ENCODE data around the gene ZFYVE9. TPM values are rescaled to one million over a fixed set of nuclear protein-coding genes. Genes with fewer than 3 reads are reported as not detected.

Gene ZFYVE9
- total and polyA plus RNA-seq, 2 of the 13 experiments (the other 11 are each of a cell fraction or from before 2014, with no cell fraction given) = 9.2 to 19.8 TPM

DNA sequence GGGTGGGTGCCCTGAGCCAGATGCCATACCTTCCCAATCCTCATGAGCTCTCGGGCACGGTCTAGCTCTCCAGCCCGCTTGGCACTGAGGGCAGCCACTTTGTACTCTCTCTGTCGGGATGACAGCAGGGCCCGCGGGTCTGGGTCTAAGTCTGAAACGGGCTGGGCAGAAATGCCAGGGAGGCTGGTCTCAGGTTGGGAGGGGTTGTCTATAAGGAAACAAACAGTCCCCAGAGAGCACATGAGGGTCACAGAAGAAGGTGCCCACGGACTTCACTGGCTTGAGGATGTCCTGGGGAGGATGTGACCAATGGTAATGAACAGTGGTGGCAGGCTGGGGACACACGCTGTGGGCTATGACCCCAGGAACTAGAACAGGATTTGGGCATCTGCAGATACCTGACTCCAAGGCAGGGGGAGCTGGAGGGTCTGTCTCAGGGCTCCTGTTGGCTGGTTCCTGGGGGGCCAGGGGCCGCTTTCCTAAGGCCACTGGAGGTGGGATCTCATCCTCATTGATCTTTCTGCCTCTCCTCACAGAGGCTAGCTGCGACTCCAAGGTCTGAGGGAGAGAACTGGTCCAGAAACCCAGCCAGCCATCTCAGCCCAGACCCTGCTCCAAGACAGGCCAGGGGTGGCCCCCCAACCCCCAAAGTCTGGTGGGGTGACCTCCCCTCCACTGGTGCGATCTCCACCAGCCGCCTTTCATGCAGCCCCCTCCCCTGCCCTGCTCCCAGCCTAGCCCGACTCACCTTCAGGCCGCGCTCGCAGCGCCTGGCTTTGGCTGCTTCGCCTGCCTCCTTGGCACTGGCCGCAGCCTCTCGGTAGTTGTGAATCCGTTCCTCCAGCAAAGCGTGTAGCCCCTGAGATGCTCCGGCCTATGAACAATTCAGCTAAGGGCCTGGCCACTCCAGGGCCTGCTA is 218.0 kb downstream of the ZFYVE9 start:
- ChIA-PET CTCF (ENCODE audit: low intra/inter-chr PET ratio, low total read pairs) (no interaction called here), POLR2A (no interaction called here)
- Histone ChIP-seq H4K20me1 (ENCODE audit: insufficient read depth, low read length) (no peaks in the 10 kb centered on the region), H3K27ac (ENCODE audit: extremely low read length, insufficient read depth, low read length) (no peak overlapping the region), H3K27me3 (ENCODE audit: control insufficient read depth in 1 of 2, insufficient read depth in 2 of 2, low read length in 2 of 2) (no peaks in the 10 kb centered on the region), H3K9me3 (ENCODE audit: low read length) (no peaks in the 10 kb centered on the region), H2AFZ (ENCODE audit: low read length) (no peak overlapping the region), H3K4me3 (replicated peaks in 1 of 3; ENCODE audit: insufficient read depth in 1 of 3, low read depth in 2 of 3, low read length in 3 of 3) (no peak overlapping the region), H3K4me2 (ENCODE audit: low read depth, low read length) (no peak overlapping the region), H3K79me2 (ENCODE audit: insufficient read depth, low read length) (peaks cover 7% of the 10 kb centered on the region), H3K4me1 (ENCODE audit: insufficient read depth, low read length) (peaks cover 17% of the 10 kb centered on the region), H3K36me3 (replicated peaks in 1 of 2; ENCODE audit: control insufficient read depth in 1 of 2, insufficient read depth in 2 of 2, low read length in 2 of 2) (peaks cover 50 to 81% of the 10 kb centered on the region in 2 experiments), H3K9ac (ENCODE audit: insufficient read depth, low read depth, low read length) (no peak overlapping the region)
- ATAC-seq = no peak
- WGBS (ENCODE audit: low lambda C conversion rate) = 97% methylated on average over 21 of the region's 24 CpGs
- intact Hi-C loops (cut with micrococcal nuclease; ENCODE audit: unreplicated experiment) = no loop called here
- BruUV-seq (replicated peaks) = no TSS peak
- TF ChIP-seq RBFOX2 (IDR thresholded peaks at IDR 0.05; ENCODE audit: low read depth, low read length) (peak; percentile 47; the same call in 1 of the 2 replicates), MLX (CRISPR knock-in tag; IDR thresholded peaks at IDR 0.05) (no peak)
- no peak for DNase-seq (ENCODE audit: low spot score)
- no peak for FAIRE-seq
- in situ Hi-C loops (cut with HindIII; ENCODE audit: extremely low pct_ligation_motif_present, low pct_unique_long_range_greater_than_20kb) = no loop called here

- DNase-seq (ENCODE audit: low spot score) (no peak), FAIRE-seq (no peak), ATAC-seq (no peak)
- 95% methylated on average over 3 of the region's 7 CpGs for WGBS (ENCODE audit: low lambda C conversion rate)
- H3K4me1 ChIP-seq (ENCODE audit: insufficient read depth, low read length) = peaks cover 20% of the 10 kb centered on the region
- H3K9me3 ChIP-seq (ENCODE audit: low read length) = no peaks in the 10 kb centered on the region
- H3K36me3 ChIP-seq (replicated peaks in 1 of 2; ENCODE audit: control insufficient read depth in 1 of 2, insufficient read depth in 2 of 2, low read length in 2 of 2) = peaks cover 43 to 75% of the 10 kb centered on the region in 2 experiments
- ChIA-PET POLR2A (no interaction called here), CTCF (ENCODE audit: low intra/inter-chr PET ratio, low total read pairs) (no interaction called here)
- H3K4me3 ChIP-seq (replicated peaks in 1 of 3; ENCODE audit: insufficient read depth in 1 of 3, low read depth in 2 of 3, low read length in 3 of 3) = no peak overlapping the region
- H3K27me3 ChIP-seq (ENCODE audit: control insufficient read depth in 1 of 2, insufficient read depth in 2 of 2, low read length in 2 of 2) = no peaks in the 10 kb centered on the region; a peak in 1 of 5 replicates
- H3K9ac ChIP-seq (ENCODE audit: insufficient read depth, low read depth, low read length) = no peak overlapping the region
- no peak overlapping the region for H3K27ac ChIP-seq (ENCODE audit: extremely low read length, insufficient read depth, low read length)
- peaks cover 13% of the 10 kb centered on the region for H3K79me2 ChIP-seq (ENCODE audit: insufficient read depth, low read length)
- intact Hi-C loops (cut with micrococcal nuclease; ENCODE audit: unreplicated experiment) = no loop called here
- no peak overlapping the region for H2AFZ ChIP-seq (ENCODE audit: low read length)
- no TSS peak for BruUV-seq (replicated peaks)
- no peaks in the 10 kb centered on the region for H4K20me1 ChIP-seq (ENCODE audit: insufficient read depth, low read length)
- in situ Hi-C loops (cut with HindIII; ENCODE audit: extremely low pct_ligation_motif_present, low pct_unique_long_range_greater_than_20kb) = no loop called here
- H3K4me2 ChIP-seq (ENCODE audit: low read depth, low read length) = no peak overlapping the region
- no peak for TF ChIP-seq EED (CRISPR knock-in tag; IDR thresholded peaks at IDR 0.05)
- TF ChIP-seq ZNF749 (CRISPR knock-in tag; IDR thresholded peaks at IDR 0.05; ENCODE audit: borderline replicate concordance) = no peak
- no peak for TF ChIP-seq ZFX (CRISPR knock-in tag; IDR thresholded peaks at IDR 0.05; ENCODE audit: low read depth)
- no peak for TF ChIP-seq GTF2F1 (IDR thresholded peaks at IDR 0.05; ENCODE audit: low read length)
- no peak for TF ChIP-seq TIGD3 (CRISPR knock-in tag; IDR thresholded peaks at IDR 0.05; ENCODE audit: borderline replicate concordance)
- TF ChIP-seq ZFP90 (CRISPR knock-in tag; IDR thresholded peaks at IDR 0.05; ENCODE audit: borderline replicate concordance) = no peak
- no peak for TF ChIP-seq NR3C1 (CRISPR knock-in tag; IDR thresholded peaks at IDR 0.05)
- no peak for TF ChIP-seq PHF8 (CRISPR knock-in tag; IDR thresholded peaks at IDR 0.05)
- no peak for TF ChIP-seq PHB2 (IDR thresholded peaks at IDR 0.05; ENCODE audit: partially characterized antibody)
- no peak for TF ChIP-seq MED8 (CRISPR knock-in tag; IDR thresholded peaks at IDR 0.05; ENCODE audit: insufficient replicate concordance)
- TF ChIP-seq GFI1 (CRISPR knock-in tag; IDR thresholded peaks at IDR 0.05; ENCODE audit: borderline replicate concordance) = no peak
- TF ChIP-seq TARDBP (CRISPR knock-in tag; IDR thresholded peaks at IDR 0.05) = no peak
- no peak for TF ChIP-seq ZNF350 (CRISPR knock-in tag; IDR thresholded peaks at IDR 0.05; ENCODE audit: borderline replicate concordance, low read depth)
- no peak for TF ChIP-seq KDM1A (CRISPR knock-in tag; IDR thresholded peaks at IDR 0.05)
- TF ChIP-seq ZFP36L1 (CRISPR knock-in tag; IDR thresholded peaks at IDR 0.05) = no peak
Measured at GRCh38 chr1:52360595-52360968, 218.7 kb downstream of the ZFYVE9 start.

Data from HepG2 (cell line).